ENCODE measurements around the gene THAP10.
"Not testable (repeated sequence)": the region's sequence is repeated elsewhere in the genome, so short reads cannot be mapped to it uniquely, and the experiment has no call there.

The THAP10 gene

GRCh38 chr15:70876683-70877082 is 15.6 kb downstream of the THAP10 start:
- DNase-seq (ENCODE audit: low spot score) = no peak

- DNase-seq (ENCODE audit: low spot score) = no peak
Observed at GRCh38 chr15:70876011-70876410, 16.2 kb downstream of the THAP10 start.

- DNase-seq (ENCODE audit: low spot score) = peak; percentile 39
Observed at GRCh38 chr15:70875001-70875782, 17.0 kb downstream of the THAP10 start.

GRCh38 chr15:70873232-70874054 is 18.8 kb downstream of the THAP10 start:
- DNase-seq (ENCODE audit: low spot score) = no peak

GRCh38 chr15:70871490-70871889 is 20.7 kb downstream of the THAP10 start:
- DNase-seq (ENCODE audit: low spot score) = not testable (repeated sequence)

GRCh38 chr15:70870051-70870450 is 22.2 kb downstream of the THAP10 start:
- peak; percentile 39 for DNase-seq (ENCODE audit: low spot score)

GRCh38 chr15:70869346-70869745 is 22.9 kb downstream of the THAP10 start:
- no peak for DNase-seq (ENCODE audit: low spot score)

GRCh38 chr15:70867911-70868467 is 24.2 kb downstream of the THAP10 start:
- DNase-seq (ENCODE audit: low spot score) = no peak

- no peak for DNase-seq (ENCODE audit: low spot score)
Observed at GRCh38 chr15:70866982-70867641, 25.1 kb downstream of the THAP10 start.

GRCh38 chr15:70863450-70864218 is 28.6 kb downstream of the THAP10 start:
- DNase-seq (ENCODE audit: low spot score) = peak; percentile 92

GRCh38 chr15:70859998-70860397 is 32.2 kb downstream of the THAP10 start:
- DNase-seq (ENCODE audit: low spot score) = no peak

- DNase-seq (ENCODE audit: low spot score) = no peak
Observed at GRCh38 chr15:70859322-70859908, 32.8 kb downstream of the THAP10 start.

- DNase-seq (ENCODE audit: low spot score) = not testable (repeated sequence)
Observed at GRCh38 chr15:70858614-70859321, 33.5 kb downstream of the THAP10 start.

GRCh38 chr15:70857562-70858285 is 34.5 kb downstream of the THAP10 start:
- DNase-seq (ENCODE audit: low spot score) = no peak

- peak; percentile 71 for DNase-seq (ENCODE audit: low spot score)
Observed at GRCh38 chr15:70856884-70857561, 35.2 kb downstream of the THAP10 start.

GRCh38 chr15:70856177-70856883 is 35.9 kb downstream of the THAP10 start:
- DNase-seq (ENCODE audit: low spot score) = no peak

GRCh38 chr15:70855764-70856163 is 36.5 kb downstream of the THAP10 start:
- DNase-seq (ENCODE audit: low spot score) = no peak

- peak; percentile 38 for DNase-seq (ENCODE audit: low spot score)
Observed at GRCh38 chr15:70854666-70854976, 37.6 kb downstream of the THAP10 start.

Measured in SW480 (cell line).